Thymus (tissue), 11 donors: ENCODE measurements around the gene UST. TPM values are rescaled to one million over a fixed set of nuclear protein-coding genes. Genes with fewer than 3 reads are reported as not detected.
"Not testable (repeated sequence)": the region's sequence is repeated elsewhere in the genome, so short reads cannot be mapped to it uniquely, and the experiment has no call there.

Experiments
- DNase-seq, 9 donors: peaks; one replicate each; pipeline ENCODE4 v3.0.0-alpha.2; 2013; ENCODE audit warnings: low spot score in 9 of 9, low read depth in 6 of 9, missing footprints in 1 of 9
- H3K27ac ChIP-seq, 2 donors: one replicate each; pipeline ENCODE4 v1.5.1; 2013; ENCODE audit warnings: control low read depth in 1 of 2, low read depth in 1 of 2, low read length in 1 of 2, mild to moderate bottlenecking in 1 of 2, moderate library complexity in 1 of 2
- H3K27me3 ChIP-seq, 2 donors: one replicate each; pipeline ENCODE4 v1.5.1; 2013; ENCODE audit warnings: low read length in 1 of 2; ENCODE audit not compliant: control insufficient read depth in 2 of 2, insufficient read depth in 1 of 2
- H3K36me3 ChIP-seq, 2 donors: one replicate each; pipeline ENCODE4 v1.5.1; 2013; ENCODE audit warnings: low read length in 1 of 2, mild to moderate bottlenecking in 1 of 2, moderate library complexity in 1 of 2; ENCODE audit not compliant: control insufficient read depth in 2 of 2, insufficient read depth in 2 of 2
- H3K4me1 ChIP-seq, 2 donors: one replicate each; pipeline ENCODE4 v1.5.1; 2013; ENCODE audit warnings: low read length in 2 of 2; ENCODE audit not compliant: control insufficient read depth in 2 of 2, insufficient read depth in 2 of 2
- H3K4me3 ChIP-seq, 2 donors: one replicate each; pipeline ENCODE4 v1.5.1; 2013; ENCODE audit warnings: low read length in 2 of 2, control low read depth in 1 of 2, mild to moderate bottlenecking in 1 of 2
- H3K9me3 ChIP-seq, 2 donors: one replicate each; pipeline ENCODE4 v1.5.1; 2013; ENCODE audit warnings: low read length in 1 of 2, mild to moderate bottlenecking in 1 of 2; ENCODE audit not compliant: control insufficient read depth in 2 of 2, insufficient read depth in 1 of 2
- WGBS: extraction: QIAGEN DNeasy Blood & Tissue Kit; methylation state at CpG from one replicate; pipeline ENCODE4 v1.1.7; 2013; 5-methylcytosine and 5-hydroxymethylcytosine counted together
- polyA plus RNA-seq: library from polyadenylated mRNA; stranded (reverse); fragments of 200-250 nt; gene quantifications from one replicate; pipeline ENCODE4 v1.2.3, GENCODE V29; 2013
- total RNA-seq: library from RNA; stranded (reverse); fragments of 120-200 nt; gene quantifications from one replicate; pipeline ENCODE4 v1.2.4, GENCODE V29; 2013
- donor health status: healthy.

UST gene
- total and polyA plus RNA-seq, 2 donors = 6.3 to 8.0 TPM

GRCh38 chr6:148760258-148760534, 13.4 kb downstream of the UST start:
- 82% methylated on average over 1 of the region's 1 CpG for WGBS
- Histone ChIP-seq H3K9me3 (no peaks in the 10 kb centered on the region), H3K27ac (peak overlapping the region; percentile 71 to 87), H3K4me3 (no peak overlapping the region), H3K4me1 (peaks cover 22 to 35% of the 10 kb centered on the region in 2 donors), H3K36me3 (no peaks in the 10 kb centered on the region), H3K27me3 (no peaks in the 10 kb centered on the region)
- DNase-seq = no peak

GRCh38 chr6:148760568-148761526, 14.0 kb downstream of the UST start:
- peak overlapping the region; percentile 82 to 87 for H3K27ac ChIP-seq
- DNase-seq = peak in 7 of 9 donors; percentile 42 to 78 (median 50)
- WGBS = 2% methylated on average over 14 of the region's 14 CpGs
- H3K4me1 ChIP-seq = peaks cover 22 to 35% of the 10 kb centered on the region in 2 donors
- H3K36me3 ChIP-seq = no peaks in the 10 kb centered on the region
- peak overlapping the region in 1 of 2 donors; percentile 12 for H3K4me3 ChIP-seq
- no peaks in the 10 kb centered on the region for H3K27me3 ChIP-seq
- H3K9me3 ChIP-seq = no peaks in the 10 kb centered on the region

- H3K4me3 ChIP-seq = peak overlapping the region in 1 of 2 donors; percentile 9
- H3K9me3 ChIP-seq = no peaks in the 10 kb centered on the region
- H3K4me1 ChIP-seq = peaks cover 25 to 35% of the 10 kb centered on the region in 2 donors
- peak overlapping the region; percentile 80 to 87 for H3K27ac ChIP-seq
- no peaks in the 10 kb centered on the region for H3K36me3 ChIP-seq
- WGBS = 2% methylated on average over 8 of the region's 8 CpGs
- H3K27me3 ChIP-seq = no peaks in the 10 kb centered on the region
- DNase-seq = peak in 6 of 9 donors; percentile 26 to 75 (median 41)
Observed at GRCh38 chr6:148761527-148762011, 14.7 kb downstream of the UST start.

GRCh38 chr6:148762231-148762630, 15.4 kb downstream of the UST start:
- H3K4me3 ChIP-seq = no peak overlapping the region
- 69% methylated on average over 1 of the region's 1 CpG for WGBS
- no peaks in the 10 kb centered on the region for H3K9me3 ChIP-seq
- no peaks in the 10 kb centered on the region for H3K36me3 ChIP-seq
- H3K27me3 ChIP-seq = no peaks in the 10 kb centered on the region
- no peak for DNase-seq
- H3K4me1 ChIP-seq = peaks cover 25 to 35% of the 10 kb centered on the region in 2 donors
- H3K27ac ChIP-seq = peak overlapping the region in 1 of 2 donors; percentile 87

- H3K36me3 ChIP-seq, H3K4me3 ChIP-seq, DNase-seq, H3K27ac ChIP-seq, H3K9me3 ChIP-seq, H3K27me3 ChIP-seq: not testable (repeated sequence)
- H3K4me1 ChIP-seq = peaks cover 20 to 28% of the 10 kb centered on the region in 2 donors
- WGBS = 58% methylated on average over 10 of the region's 10 CpGs
Observed at GRCh38 chr6:148764259-148765020, 17.6 kb downstream of the UST start.

GRCh38 chr6:148765898-148766808, 19.3 kb downstream of the UST start:
- H3K27me3 ChIP-seq = no peaks in the 10 kb centered on the region
- no peak for DNase-seq
- H3K9me3 ChIP-seq = no peaks in the 10 kb centered on the region
- H3K4me3 ChIP-seq = no peak overlapping the region
- H3K4me1 ChIP-seq = peaks cover 19 to 23% of the 10 kb centered on the region in 2 donors
- WGBS = 78% methylated on average over 5 of the region's 5 CpGs
- H3K27ac ChIP-seq = no peak overlapping the region
- H3K36me3 ChIP-seq = no peaks in the 10 kb centered on the region

GRCh38 chr6:148768646-148769270, 21.9 kb downstream of the UST start:
- Histone ChIP-seq H3K27ac (no peak overlapping the region), H3K27me3 (no peaks in the 10 kb centered on the region), H3K4me1 (peaks cover 20 to 24% of the 10 kb centered on the region in 2 donors), H3K4me3 (no peak overlapping the region), H3K36me3 (no peaks in the 10 kb centered on the region), H3K9me3 (no peaks in the 10 kb centered on the region)
- DNase-seq = no peak
- 97% methylated on average over 3 of the region's 3 CpGs for WGBS

- Histone ChIP-seq H3K4me3 (no peak overlapping the region), H3K27ac (no peak overlapping the region), H3K27me3 (no peaks in the 10 kb centered on the region), H3K4me1 (peaks cover 20 to 24% of the 10 kb centered on the region in 2 donors), H3K36me3 (no peaks in the 10 kb centered on the region), H3K9me3 (no peaks in the 10 kb centered on the region)
- WGBS = 59% methylated on average over 4 of the region's 4 CpGs
- DNase-seq = no peak
Observed at GRCh38 chr6:148769304-148769968, 22.6 kb downstream of the UST start.
